Measurements from ENCODE around the gene SERPINB5. TPM values are rescaled to one million over a fixed set of nuclear protein-coding genes. Genes with fewer than 3 reads are reported as not detected.

SERPINB5 gene
- polyA plus RNA-seq, 4 donors = 0.22 to 13.2 (median 6.8) TPM

DNA sequence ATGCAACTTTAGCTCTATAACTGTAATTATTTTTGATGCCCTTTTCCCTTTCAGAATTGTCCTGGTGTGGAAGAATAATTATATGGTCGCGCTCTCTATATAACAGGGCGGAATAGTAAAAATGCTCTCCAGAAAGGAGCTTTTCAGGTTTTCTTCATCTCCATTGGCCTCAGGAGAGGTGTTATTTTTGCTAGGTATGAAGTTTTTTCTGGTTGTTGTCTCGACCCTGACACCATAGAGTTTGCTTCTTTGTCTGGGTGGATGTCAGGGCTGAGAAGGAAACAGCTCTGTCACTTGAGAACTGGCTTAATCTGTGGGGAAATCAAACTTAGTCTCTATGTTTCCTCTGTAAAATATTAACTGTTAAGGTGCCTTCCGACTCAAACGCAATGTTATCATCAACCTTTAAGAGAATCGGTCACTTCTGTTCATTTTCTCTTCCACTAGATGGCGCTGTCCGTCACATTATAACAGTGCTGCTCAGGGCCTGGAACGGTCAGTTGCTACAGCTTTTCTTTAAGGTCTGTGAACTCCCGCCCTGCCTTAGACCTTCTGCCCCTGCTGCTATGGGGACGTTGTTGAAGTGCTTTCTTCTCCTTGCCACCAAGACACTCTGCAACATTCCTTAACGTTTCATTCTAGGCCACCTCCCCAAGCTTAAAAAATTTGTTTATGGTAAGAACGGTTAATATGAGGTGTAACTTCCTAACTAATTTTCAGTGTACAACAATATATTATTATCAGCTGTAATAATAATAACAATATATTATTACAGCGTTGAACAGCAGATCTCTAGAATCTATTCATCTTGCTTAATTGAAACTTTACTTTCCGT, 41.6 kb downstream of the SERPINB5 start:
- peak; percentile 79 to 83 for DNase-seq
- Histone ChIP-seq H3K27me3 (ENCODE audit: control insufficient read depth in 3 of 3, insufficient read depth in 3 of 3, low read length in 3 of 3) (no peaks in the 10 kb centered on the region), H3K9me3 (ENCODE audit: control insufficient read depth in 2 of 2, insufficient read depth in 1 of 2, low read depth in 1 of 2, low read length in 1 of 2) (no peaks in the 10 kb centered on the region), H3K36me3 (ENCODE audit: control insufficient read depth in 3 of 3, insufficient read depth in 2 of 3, low read depth in 1 of 3, low read length in 3 of 3) (no peaks in the 10 kb centered on the region), H3K4me3 (ENCODE audit: low read depth in 1 of 3, low read length in 3 of 3) (no peak overlapping the region), H3K27ac (ENCODE audit: low read depth in 1 of 3, low read length in 2 of 3) (no peak overlapping the region), H3K4me1 (ENCODE audit: control insufficient read depth in 3 of 3, insufficient read depth in 2 of 3, low read depth in 1 of 3, low read length in 2 of 3) (no peaks in the 10 kb centered on the region)
- 20 to 32% (median 25%) methylated on average over 16 of the region's 16 CpGs for WGBS, 3 donors
- no peak for FAIRE-seq

DNA sequence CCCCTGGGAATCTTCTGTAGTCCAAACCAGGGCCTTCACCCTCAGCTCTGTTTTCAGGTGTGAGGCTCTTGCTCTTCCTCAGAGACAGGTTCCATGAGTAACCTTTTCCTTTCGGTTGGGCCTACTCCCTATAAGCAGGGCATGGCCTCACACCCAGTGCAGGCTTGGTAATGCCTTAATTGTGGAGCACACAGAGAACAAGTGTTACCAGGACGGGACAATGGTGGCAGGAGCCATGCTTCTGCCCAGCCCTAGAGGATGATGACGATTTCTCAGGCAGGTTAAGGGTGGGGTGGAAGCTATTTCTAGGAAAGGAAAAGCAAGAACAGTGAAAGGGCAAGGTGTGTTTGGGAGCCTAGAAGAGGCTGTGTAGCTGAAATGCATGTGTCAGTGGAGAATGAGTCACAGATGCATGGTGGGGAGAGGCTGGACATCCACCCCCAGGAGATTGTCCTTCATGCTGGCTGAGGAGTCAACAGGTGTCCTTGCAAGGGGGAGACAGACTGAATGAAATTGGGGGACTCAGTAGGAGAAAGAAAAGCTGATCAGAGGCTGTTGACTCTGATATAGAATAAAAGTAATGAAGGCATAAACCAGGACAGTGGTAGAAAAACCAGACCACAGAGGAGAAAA, 43.4 kb downstream of the SERPINB5 start:
- no peaks in the 10 kb centered on the region for H3K27me3 ChIP-seq (ENCODE audit: control insufficient read depth in 3 of 3, insufficient read depth in 3 of 3, low read length in 3 of 3)
- no peaks in the 10 kb centered on the region for H3K36me3 ChIP-seq (ENCODE audit: control insufficient read depth in 3 of 3, insufficient read depth in 2 of 3, low read depth in 1 of 3, low read length in 3 of 3)
- H3K4me3 ChIP-seq (ENCODE audit: low read depth in 1 of 3, low read length in 3 of 3) = no peak overlapping the region
- 57 to 81% (median 76%) methylated on average over 3 of the region's 3 CpGs for WGBS, 3 donors
- H3K4me1 ChIP-seq (ENCODE audit: control insufficient read depth in 3 of 3, insufficient read depth in 2 of 3, low read depth in 1 of 3, low read length in 2 of 3) = no peaks in the 10 kb centered on the region
- FAIRE-seq (no peak), DNase-seq (no peak)
- no peaks in the 10 kb centered on the region for H3K9me3 ChIP-seq (ENCODE audit: control insufficient read depth in 2 of 2, insufficient read depth in 1 of 2, low read depth in 1 of 2, low read length in 1 of 2)
- H3K27ac ChIP-seq (ENCODE audit: low read depth in 1 of 3, low read length in 2 of 3) = no peak overlapping the region

DNA sequence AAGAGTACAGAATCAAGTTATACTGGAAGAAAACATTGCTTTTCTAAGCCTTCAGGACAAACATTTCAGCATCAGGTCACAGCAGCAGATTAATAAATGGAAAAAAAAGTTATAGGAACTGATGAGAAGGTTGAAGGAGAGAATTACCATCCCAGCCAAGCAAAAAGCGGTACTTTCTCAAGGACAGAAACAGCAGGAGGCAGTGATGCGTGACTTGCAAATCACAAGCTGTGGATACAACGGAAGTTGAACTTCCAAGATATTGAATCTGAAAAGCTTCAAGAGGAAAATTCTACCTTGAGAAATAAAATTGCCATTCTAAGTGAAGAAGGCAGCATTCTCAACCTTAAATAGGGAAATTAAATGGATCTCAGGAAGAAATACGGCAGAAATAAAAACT, 46.9 kb downstream of the SERPINB5 start:
- Histone ChIP-seq H3K4me3 (ENCODE audit: low read depth in 1 of 3, low read length in 3 of 3) (no peak overlapping the region), H3K27ac (ENCODE audit: low read depth in 1 of 3, low read length in 2 of 3) (no peak overlapping the region), H3K36me3 (ENCODE audit: control insufficient read depth in 3 of 3, insufficient read depth in 2 of 3, low read depth in 1 of 3, low read length in 3 of 3) (no peaks in the 10 kb centered on the region), H3K4me1 (ENCODE audit: control insufficient read depth in 3 of 3, insufficient read depth in 2 of 3, low read depth in 1 of 3, low read length in 2 of 3) (no peaks in the 10 kb centered on the region), H3K27me3 (ENCODE audit: control insufficient read depth in 3 of 3, insufficient read depth in 3 of 3, low read length in 3 of 3) (no peaks in the 10 kb centered on the region), H3K9me3 (ENCODE audit: control insufficient read depth in 2 of 2, insufficient read depth in 1 of 2, low read depth in 1 of 2, low read length in 1 of 2) (no peaks in the 10 kb centered on the region)
- no peak for FAIRE-seq
- WGBS, 3 donors = 66 to 69% (median 67%) methylated on average over 4 of the region's 4 CpGs
- no peak for DNase-seq

DNA sequence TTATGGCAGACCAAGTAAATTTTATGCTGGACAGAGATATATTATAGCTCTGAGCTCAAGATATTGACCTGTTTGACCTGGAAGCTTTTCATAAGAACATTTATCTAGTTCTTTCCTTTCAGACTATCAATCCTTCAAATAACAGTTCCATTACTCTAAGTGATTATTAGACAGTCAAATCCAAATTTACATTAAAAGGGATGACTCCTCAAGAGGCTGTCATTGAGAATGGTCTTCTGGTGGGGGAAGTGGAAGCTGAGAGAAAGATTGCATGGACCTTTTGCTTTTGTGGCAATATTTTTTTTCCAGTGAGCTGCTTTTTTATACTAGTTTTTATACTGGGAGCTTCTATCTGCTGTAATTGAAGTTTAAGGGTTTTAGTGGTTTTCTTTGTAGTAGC, 50.5 kb downstream of the SERPINB5 start:
- FAIRE-seq = no peak

DNA sequence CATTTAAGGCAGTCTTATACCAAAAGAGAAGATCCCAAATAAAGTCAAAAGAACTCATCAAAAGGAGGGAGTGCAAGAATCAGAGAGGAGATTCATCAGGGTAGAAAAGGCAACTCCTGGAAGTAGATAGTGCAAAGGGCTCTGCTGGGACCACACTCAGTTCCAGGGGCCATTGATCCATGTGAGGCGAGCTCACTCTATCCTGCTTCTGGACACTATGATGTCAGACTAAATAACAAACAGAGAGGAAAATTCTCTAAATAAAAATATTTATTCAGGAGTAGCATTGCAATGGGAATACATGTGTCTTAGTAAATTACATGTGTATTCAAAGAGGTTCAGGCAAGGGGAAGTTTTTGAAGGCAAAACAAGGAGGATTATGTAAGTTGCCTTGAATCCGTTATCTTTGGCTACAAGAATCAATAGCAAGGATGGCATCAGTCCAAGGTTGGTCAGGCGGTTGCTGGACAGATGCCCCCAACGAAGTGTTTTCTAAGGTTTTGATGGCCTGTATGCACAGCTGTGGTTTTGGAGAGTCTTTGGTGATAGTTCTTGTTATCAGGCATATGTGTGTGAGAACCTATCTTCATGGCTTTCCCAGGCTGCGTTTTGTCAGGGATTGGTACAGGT, 52.2 kb downstream of the SERPINB5 start:
- Histone ChIP-seq H3K27ac (ENCODE audit: low read depth in 1 of 3, low read length in 2 of 3) (no peak overlapping the region), H3K36me3 (ENCODE audit: control insufficient read depth in 3 of 3, insufficient read depth in 2 of 3, low read depth in 1 of 3, low read length in 3 of 3) (no peaks in the 10 kb centered on the region), H3K27me3 (ENCODE audit: control insufficient read depth in 3 of 3, insufficient read depth in 3 of 3, low read length in 3 of 3) (no peaks in the 10 kb centered on the region), H3K9me3 (ENCODE audit: control insufficient read depth in 2 of 2, insufficient read depth in 1 of 2, low read depth in 1 of 2, low read length in 1 of 2) (no peaks in the 10 kb centered on the region), H3K4me3 (ENCODE audit: low read depth in 1 of 3, low read length in 3 of 3) (no peak overlapping the region), H3K4me1 (ENCODE audit: control insufficient read depth in 3 of 3, insufficient read depth in 2 of 3, low read depth in 1 of 3, low read length in 2 of 3) (no peaks in the 10 kb centered on the region)
- DNase-seq = no peak
- 45 to 66% (median 46%) methylated on average over 5 of the region's 5 CpGs for WGBS, 3 donors
- FAIRE-seq = no peak

More for the DNA sequence above, 50.5 kb downstream of the SERPINB5 start:
- no peaks in the 10 kb centered on the region for H3K4me1 ChIP-seq (ENCODE audit: control insufficient read depth in 3 of 3, insufficient read depth in 2 of 3, low read depth in 1 of 3, low read length in 2 of 3)
- no peaks in the 10 kb centered on the region for H3K27me3 ChIP-seq (ENCODE audit: control insufficient read depth in 3 of 3, insufficient read depth in 3 of 3, low read length in 3 of 3)
- H3K27ac ChIP-seq (ENCODE audit: low read depth in 1 of 3, low read length in 2 of 3) = no peak overlapping the region
- H3K9me3 ChIP-seq (ENCODE audit: control insufficient read depth in 2 of 2, insufficient read depth in 1 of 2, low read depth in 1 of 2, low read length in 1 of 2) = no peaks in the 10 kb centered on the region
- no peaks in the 10 kb centered on the region for H3K36me3 ChIP-seq (ENCODE audit: control insufficient read depth in 3 of 3, insufficient read depth in 2 of 3, low read depth in 1 of 3, low read length in 3 of 3)
- no peak for DNase-seq
- no peak overlapping the region for H3K4me3 ChIP-seq (ENCODE audit: low read depth in 1 of 3, low read length in 3 of 3)

DNA sequence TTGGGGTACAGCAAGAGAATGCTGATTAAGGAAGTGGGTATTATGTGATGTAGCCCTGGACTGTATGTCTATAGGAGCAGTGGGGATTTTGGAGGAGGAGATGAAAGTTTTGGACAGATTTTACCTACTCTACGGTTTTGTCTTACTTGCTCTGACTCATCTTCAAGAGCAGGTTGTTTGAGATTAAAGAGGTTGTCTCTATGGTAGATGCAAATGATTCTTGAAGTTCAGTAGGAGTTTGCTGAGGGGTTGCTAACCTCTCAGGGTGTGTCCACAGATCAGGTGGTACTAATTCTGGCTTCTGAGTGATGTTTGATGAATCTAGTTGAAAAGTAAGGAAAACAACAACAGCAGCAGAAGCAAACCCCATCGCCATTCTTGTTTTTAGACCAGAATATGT, 55.7 kb downstream of the SERPINB5 start:
- Histone ChIP-seq H3K9me3 (ENCODE audit: control insufficient read depth in 2 of 2, insufficient read depth in 1 of 2, low read depth in 1 of 2, low read length in 1 of 2) (no peaks in the 10 kb centered on the region), H3K27me3 (ENCODE audit: control insufficient read depth in 3 of 3, insufficient read depth in 3 of 3, low read length in 3 of 3) (no peaks in the 10 kb centered on the region), H3K27ac (ENCODE audit: low read depth in 1 of 3, low read length in 2 of 3) (no peak overlapping the region), H3K36me3 (ENCODE audit: control insufficient read depth in 3 of 3, insufficient read depth in 2 of 3, low read depth in 1 of 3, low read length in 3 of 3) (no peaks in the 10 kb centered on the region), H3K4me1 (ENCODE audit: control insufficient read depth in 3 of 3, insufficient read depth in 2 of 3, low read depth in 1 of 3, low read length in 2 of 3) (no peaks in the 10 kb centered on the region), H3K4me3 (ENCODE audit: low read depth in 1 of 3, low read length in 3 of 3) (no peak overlapping the region)
- 85 to 89% (median 86%) methylated on average over 2 of the region's 2 CpGs for WGBS, 3 donors
- no peak for FAIRE-seq
- no peak for DNase-seq

DNA sequence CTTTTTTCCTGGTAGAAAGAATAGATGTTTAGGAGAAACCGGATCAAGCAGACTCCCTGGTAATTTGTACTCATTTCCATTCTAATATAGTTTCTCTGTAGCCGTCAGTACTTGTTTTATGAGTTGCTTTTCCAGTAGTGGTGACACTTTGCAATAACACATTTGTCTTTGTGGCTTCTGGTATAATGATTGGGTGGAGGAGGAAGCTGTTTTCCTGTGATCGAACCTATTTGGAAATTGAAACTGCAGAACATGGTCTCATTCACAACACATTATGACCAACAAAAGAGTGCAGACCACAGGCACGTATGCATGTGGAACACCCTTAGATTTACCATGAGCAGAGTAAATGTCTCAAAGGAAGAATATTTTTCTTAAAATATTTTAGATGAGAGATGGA, 57.9 kb downstream of the SERPINB5 start:
- Histone ChIP-seq H3K36me3 (ENCODE audit: control insufficient read depth in 3 of 3, insufficient read depth in 2 of 3, low read depth in 1 of 3, low read length in 3 of 3) (no peaks in the 10 kb centered on the region), H3K4me1 (ENCODE audit: control insufficient read depth in 3 of 3, insufficient read depth in 2 of 3, low read depth in 1 of 3, low read length in 2 of 3) (no peaks in the 10 kb centered on the region), H3K27ac (ENCODE audit: low read depth in 1 of 3, low read length in 2 of 3) (no peak overlapping the region), H3K27me3 (ENCODE audit: control insufficient read depth in 3 of 3, insufficient read depth in 3 of 3, low read length in 3 of 3) (no peaks in the 10 kb centered on the region), H3K4me3 (ENCODE audit: low read depth in 1 of 3, low read length in 3 of 3) (no peak overlapping the region), H3K9me3 (ENCODE audit: control insufficient read depth in 2 of 2, insufficient read depth in 1 of 2, low read depth in 1 of 2, low read length in 1 of 2) (no peaks in the 10 kb centered on the region)
- FAIRE-seq (no peak), DNase-seq (no peak)
- 41 to 59% (median 50%) methylated on average over 4 of the region's 4 CpGs for WGBS, 3 donors

DNA sequence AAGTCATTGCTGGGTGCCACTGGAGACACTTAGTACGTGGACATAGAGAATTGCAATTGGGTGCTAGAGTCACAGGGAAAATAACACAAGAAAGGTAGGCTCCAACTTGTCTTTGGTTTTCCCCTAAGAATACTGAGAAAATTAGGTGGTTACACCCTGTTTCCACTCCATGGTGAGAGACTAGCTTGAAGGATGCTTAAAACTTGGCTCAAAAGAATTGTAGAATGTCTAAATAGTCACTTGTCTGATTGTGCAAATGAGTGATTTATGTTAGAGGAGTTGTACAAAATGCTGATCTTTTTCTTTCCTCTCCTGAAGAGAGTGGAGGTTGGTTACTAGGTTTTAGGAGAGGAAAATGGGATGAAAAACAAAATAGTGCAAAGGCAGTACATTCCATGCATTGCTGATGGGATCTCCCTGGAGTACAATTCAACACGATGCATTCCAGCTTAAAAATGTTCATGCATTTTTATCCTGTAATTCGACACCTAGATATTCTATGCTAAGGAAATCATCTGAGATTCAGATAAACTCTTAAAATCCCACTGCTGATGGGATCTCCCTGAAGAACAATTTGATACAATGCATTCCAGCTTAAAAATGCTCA, 63.2 kb downstream of the SERPINB5 start:
- Histone ChIP-seq H3K36me3 (ENCODE audit: control insufficient read depth in 3 of 3, insufficient read depth in 2 of 3, low read depth in 1 of 3, low read length in 3 of 3) (no peaks in the 10 kb centered on the region), H3K27me3 (ENCODE audit: control insufficient read depth in 3 of 3, insufficient read depth in 3 of 3, low read length in 3 of 3) (no peaks in the 10 kb centered on the region), H3K4me3 (ENCODE audit: low read depth in 1 of 3, low read length in 3 of 3) (no peak overlapping the region), H3K27ac (ENCODE audit: low read depth in 1 of 3, low read length in 2 of 3) (no peak overlapping the region), H3K4me1 (ENCODE audit: control insufficient read depth in 3 of 3, insufficient read depth in 2 of 3, low read depth in 1 of 3, low read length in 2 of 3) (no peaks in the 10 kb centered on the region), H3K9me3 (ENCODE audit: control insufficient read depth in 2 of 2, insufficient read depth in 1 of 2, low read depth in 1 of 2, low read length in 1 of 2) (no peaks in the 10 kb centered on the region)
- no peak for DNase-seq
- WGBS, 3 donors = 52 to 55% (median 55%) methylated on average over 3 of the region's 3 CpGs
- FAIRE-seq = no peak

All from small intestine (tissue), 7 donors.